Activated naive CD4-positive, alpha-beta T cell treated with anti-CD3 and anti-CD28 coated beads, Interleukin-2, amount 50 U/mL, for 72 hours (primary cell): ENCODE data around the gene LSAMP. TPM values are rescaled to one million over a fixed set of nuclear protein-coding genes. Genes with fewer than 3 reads are reported as not detected.

Experiments
- ATAC-seq, 2 donors: fragments of 150-1000 bp; cut with Tn5 transposase; 2 replicates each; pipeline ENCODE4 v1.10.0; 2021; ENCODE audit warnings: mild to moderate bottlenecking in 2 of 2, moderate library complexity in 2 of 2
- DNase-seq, 2 donors: peaks; one replicate each; pipeline ENCODE4 v3.0.0; 2021 to 2022; ENCODE audit warnings: low spot score in 2 of 2
- H3K27ac Mint-ChIP-seq, 2 donors: one replicate each; pipeline ENCODE4 v1.8.0; 2022; ENCODE audit warnings: mild to moderate bottlenecking in 2 of 2, mixed read lengths in 2 of 2
- H3K36me3 Mint-ChIP-seq, 2 donors: one replicate each; pipeline ENCODE4 v1.8.0; 2022; ENCODE audit warnings: mixed read lengths in 2 of 2
- H3K9me3 Mint-ChIP-seq, 2 donors: one replicate each; pipeline ENCODE4 v1.8.0; 2022; ENCODE audit warnings: mixed read lengths in 2 of 2
- total RNA-seq, 2 donors: library from RNA; stranded (reverse); gene quantifications; one replicate each; pipeline ENCODE4 v1.2.3, GENCODE V29; 2022

LSAMP gene
- total RNA-seq, 2 donors from 2014 or later: not detected

DNA sequence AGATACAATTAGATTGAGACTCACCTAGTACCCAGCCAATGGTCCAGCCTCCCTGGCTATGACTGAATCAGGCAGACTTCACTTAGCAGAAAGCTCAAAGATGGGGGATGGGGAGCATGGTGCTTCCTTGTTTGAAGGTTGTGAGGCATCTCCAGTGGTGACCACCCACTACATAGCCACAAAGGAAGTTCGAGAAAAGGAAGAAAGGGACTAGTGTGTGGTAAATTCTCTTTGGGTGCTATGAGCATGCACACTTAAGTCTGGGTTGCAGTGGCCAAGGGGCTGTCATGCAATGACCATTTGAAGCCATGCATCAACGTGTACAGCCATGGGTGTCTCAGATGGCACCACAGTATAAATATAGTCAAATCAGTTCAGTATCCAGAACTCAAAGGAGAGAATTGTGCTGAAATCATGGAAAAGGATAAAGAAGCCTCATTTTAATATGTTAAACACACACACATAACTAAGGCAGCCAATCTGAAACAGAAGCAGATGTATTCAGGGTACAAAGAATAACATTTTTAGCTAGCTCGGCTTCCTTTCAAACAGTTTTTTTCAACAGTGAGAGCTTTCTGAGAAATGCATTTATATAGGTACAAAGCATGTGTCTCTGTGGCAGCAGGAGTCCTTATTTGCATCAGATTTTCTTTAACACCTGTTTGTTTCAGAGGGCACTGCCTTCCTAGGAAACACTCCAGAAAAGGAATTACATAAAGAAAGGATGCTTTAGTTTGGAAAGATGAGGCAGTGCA, 546.5 kb downstream of the LSAMP start:
- Mint-ChIP-seq H3K27ac (no peak overlapping the region), H3K9me3 (peaks cover 0 to 4% of the 10 kb centered on the region in 2 donors), H3K36me3 (no peaks in the 10 kb centered on the region)
- DNase-seq (no peak), ATAC-seq (no peak)

DNA sequence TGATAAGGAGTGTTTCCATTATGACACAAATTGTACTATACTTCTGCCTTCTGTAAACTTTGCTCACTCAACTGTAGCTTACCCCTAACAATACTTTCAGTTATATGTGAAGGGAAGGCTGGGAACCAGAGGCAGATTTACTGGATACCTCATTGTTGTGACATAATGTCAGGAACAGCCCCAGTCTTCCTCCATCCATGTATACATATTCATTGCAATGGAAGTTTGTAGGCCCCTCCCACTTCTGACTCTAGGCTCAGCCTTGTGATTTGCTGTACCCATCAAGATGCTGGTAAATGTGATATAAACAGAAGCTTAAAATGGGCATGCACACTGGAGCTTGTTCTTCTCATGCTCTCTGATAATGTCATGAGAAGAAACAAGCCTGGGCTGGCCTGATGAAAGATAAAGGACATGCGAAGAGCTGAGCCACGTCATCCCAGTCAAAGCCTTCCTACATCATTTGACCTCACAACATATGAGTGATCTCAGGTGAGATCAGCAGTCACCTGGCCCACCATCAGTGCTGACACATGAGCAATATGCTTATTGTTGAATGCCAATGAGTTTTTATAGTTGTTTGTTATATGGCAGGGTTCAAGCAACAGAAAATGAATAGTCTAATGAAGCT, 554.2 kb downstream of the LSAMP start:
- no peak overlapping the region for H3K27ac Mint-ChIP-seq
- ATAC-seq (no peak), DNase-seq (no peak)
- H3K36me3 Mint-ChIP-seq: no peaks in the 10 kb centered on the region
- peaks cover 0 to 4% of the 10 kb centered on the region in 2 donors for H3K9me3 Mint-ChIP-seq

DNA sequence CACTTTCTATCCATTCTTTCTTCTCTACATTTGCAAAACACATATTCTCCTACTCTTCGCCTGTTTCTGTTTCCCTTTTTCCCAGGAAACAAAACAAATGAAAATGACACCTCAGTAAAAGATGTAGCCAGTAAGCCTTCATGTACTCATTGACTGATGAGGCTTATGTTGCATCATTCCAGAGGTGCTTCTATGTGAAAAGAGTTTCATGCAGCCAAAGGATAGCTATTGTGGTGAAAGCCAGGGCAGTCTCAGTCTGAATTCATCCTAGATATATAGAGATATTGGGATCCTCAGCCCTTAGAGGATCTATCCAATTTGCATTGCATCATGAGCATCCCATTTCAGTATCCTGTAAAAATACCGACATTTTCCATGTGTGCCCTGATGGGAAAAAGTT, 554.7 kb downstream of the LSAMP start:
- H3K9me3 Mint-ChIP-seq: peaks cover 0 to 4% of the 10 kb centered on the region in 2 donors
- no peak overlapping the region for H3K27ac Mint-ChIP-seq
- DNase-seq (no peak), ATAC-seq (no peak)
- H3K36me3 Mint-ChIP-seq: no peaks in the 10 kb centered on the region

DNA sequence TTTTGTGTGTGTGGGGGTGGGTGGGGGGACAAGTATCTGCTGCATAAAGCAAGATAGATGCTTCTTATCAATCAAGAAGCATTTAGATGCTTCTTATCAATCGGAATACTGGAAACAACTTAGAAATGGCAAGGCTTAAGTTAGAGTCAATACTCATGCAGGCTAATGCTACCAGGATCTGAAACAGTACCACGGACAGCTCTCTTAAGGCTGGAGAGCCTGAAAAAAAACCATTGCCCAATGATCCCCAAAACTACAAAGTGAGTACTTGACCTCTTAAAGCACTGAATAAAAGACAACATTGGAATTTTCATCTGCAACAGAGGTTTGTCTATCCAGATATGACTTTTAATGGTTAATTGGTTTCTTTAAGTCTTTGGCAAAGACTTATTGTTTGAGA, 559.7 kb downstream of the LSAMP start:
- H3K27ac Mint-ChIP-seq: no peak overlapping the region
- H3K36me3 Mint-ChIP-seq: no peaks in the 10 kb centered on the region
- H3K9me3 Mint-ChIP-seq: peaks cover 0 to 7% of the 10 kb centered on the region in 2 donors
- DNase-seq (no peak), ATAC-seq (no peak)

DNA sequence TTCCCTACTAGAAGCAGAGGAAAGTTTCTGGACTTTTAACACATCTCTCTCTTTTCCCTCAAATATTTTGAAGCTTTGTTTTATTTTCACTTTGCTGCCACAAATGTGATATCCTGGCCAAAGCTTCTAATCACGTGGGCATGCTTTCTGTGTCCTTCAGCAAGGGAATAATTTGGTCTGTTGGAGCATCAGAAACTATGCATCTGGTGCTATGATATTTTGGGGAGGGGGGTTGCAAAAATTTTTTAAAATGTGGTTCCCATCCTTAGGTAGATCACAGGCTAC, 567.7 kb downstream of the LSAMP start:
- Mint-ChIP-seq H3K36me3 (no peaks in the 10 kb centered on the region), H3K9me3 (no peaks in the 10 kb centered on the region), H3K27ac (no peak overlapping the region)
- DNase-seq (no peak), ATAC-seq (no peak)

DNA sequence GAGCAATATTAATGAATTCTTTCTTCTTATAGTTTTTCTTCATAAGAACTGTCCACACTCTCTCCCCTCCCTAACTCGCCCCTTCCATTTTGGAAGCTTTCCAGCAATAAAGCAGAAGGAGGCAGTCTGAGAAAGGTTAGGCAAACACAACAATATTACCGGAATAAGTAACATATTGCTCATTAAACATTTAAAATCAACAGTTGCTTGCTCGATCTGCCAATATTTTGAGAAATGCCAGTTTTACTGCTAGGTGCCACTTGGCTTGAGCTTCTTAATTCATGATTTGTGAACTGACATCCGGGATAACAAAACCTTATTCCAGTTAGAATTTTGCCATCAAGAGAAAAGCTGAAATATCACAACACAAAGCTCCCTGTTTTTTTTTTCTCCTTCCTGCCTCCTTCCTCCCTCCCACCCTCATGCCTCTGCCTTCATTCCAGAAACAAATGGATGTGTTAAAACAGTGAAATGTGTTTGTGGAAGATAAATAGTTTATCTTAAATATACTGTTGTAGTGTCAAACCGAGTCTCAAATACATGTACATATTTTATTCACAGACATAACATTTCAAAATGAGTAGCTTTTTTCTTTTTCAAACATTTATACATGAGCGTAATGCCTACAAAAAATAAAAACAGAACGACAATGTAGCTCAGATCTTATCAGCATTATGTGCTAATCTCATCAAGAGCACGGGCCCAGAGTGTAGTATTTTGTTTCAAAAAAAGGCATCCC, 568.2 kb downstream of the LSAMP start:
- Mint-ChIP-seq H3K27ac (no peak overlapping the region), H3K36me3 (no peaks in the 10 kb centered on the region), H3K9me3 (no peaks in the 10 kb centered on the region)
- no peak for DNase-seq
- ATAC-seq: no peak

DNA sequence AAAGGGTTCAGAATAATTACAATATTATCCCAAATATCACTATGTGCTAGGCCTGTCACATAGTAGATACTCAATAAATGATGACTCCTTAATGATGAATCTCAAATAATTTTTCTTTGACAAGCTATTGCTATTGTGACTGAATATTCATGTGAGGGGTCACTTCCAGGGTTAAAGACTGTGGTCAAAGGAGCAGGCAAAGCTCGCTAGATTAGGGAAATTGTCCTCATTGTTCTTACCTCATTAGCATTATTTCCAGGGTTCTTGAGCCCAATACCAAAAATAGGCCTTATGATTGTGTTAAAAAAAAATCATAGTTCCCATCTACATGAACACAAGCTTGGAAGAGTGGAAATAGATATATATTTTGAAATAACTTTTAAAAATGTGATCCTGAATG, 569.8 kb downstream of the LSAMP start:
- H3K27ac Mint-ChIP-seq: no peak overlapping the region
- no peaks in the 10 kb centered on the region for H3K9me3 Mint-ChIP-seq
- DNase-seq (no peak), ATAC-seq (no peak)
- no peaks in the 10 kb centered on the region for H3K36me3 Mint-ChIP-seq

DNA sequence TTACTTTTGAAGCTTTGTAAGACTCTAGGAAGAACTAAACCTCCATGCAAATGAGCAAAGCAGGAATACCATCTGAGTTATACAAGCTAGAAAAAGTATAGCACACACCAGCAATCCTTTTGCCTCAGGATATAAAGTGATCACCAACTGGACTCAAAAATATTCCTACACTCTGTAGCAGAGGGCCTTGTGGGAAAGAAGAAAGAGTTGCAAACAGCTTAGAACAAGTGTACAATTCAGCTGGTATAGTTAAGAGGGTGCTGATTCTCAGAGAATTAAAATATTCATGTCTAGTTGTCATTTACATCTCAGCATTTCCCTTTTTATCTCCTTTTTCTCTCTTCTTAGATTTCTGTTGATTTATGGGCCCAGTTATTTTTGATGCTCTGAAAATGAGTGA, 573.6 kb downstream of the LSAMP start:
- ATAC-seq: no peak
- DNase-seq: no peak
- no peaks in the 10 kb centered on the region for H3K36me3 Mint-ChIP-seq
- H3K27ac Mint-ChIP-seq: no peak overlapping the region
- no peaks in the 10 kb centered on the region for H3K9me3 Mint-ChIP-seq

DNA sequence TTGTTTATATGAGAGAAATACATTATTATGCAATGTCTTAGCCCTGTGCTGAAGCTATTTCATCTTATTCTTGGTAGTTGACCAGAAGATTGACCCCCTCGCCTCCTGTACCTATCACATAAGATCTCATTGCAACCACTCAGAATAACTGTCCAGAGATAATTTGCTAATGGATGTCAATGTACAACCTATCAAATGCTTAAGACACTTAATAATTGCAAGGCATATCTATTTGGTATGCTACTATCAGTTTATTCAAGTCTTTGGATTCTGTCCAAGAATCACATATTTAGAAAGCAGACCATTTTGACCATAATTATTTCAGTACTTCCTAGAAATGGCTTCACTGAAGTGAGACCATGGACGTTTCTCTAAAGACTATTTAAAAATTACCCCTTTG, 580.4 kb downstream of the LSAMP start:
- H3K36me3 Mint-ChIP-seq: no peaks in the 10 kb centered on the region

DNA sequence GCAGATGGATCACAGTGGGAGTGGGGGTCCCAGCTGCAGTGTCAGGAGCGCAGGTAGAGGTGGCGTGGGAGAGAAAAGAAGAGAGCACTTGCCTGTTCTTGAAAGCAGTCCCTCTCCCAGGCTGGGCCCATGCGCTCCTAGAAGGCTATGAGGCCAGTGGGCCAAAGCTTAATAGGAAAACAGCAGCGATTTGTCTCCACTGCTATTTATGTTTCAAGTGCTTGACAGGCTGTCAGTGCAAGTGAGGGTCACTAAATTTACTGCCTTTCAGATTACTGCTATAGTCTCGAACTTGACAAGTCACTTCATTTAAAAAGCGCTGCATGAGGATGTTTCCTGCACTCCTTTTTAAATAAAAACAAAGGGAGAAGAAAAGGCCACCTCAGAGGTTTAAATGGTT, 582.4 kb downstream of the LSAMP start:
- no peaks in the 10 kb centered on the region for H3K36me3 Mint-ChIP-seq
- H3K27ac Mint-ChIP-seq: no peak overlapping the region
- no peaks in the 10 kb centered on the region for H3K9me3 Mint-ChIP-seq
- DNase-seq: no peak
- ATAC-seq: no peak

More for the DNA sequence above, 580.4 kb downstream of the LSAMP start:
- DNase-seq: no peak
- no peak overlapping the region for H3K27ac Mint-ChIP-seq
- ATAC-seq: no peak
- H3K9me3 Mint-ChIP-seq: no peaks in the 10 kb centered on the region

DNA sequence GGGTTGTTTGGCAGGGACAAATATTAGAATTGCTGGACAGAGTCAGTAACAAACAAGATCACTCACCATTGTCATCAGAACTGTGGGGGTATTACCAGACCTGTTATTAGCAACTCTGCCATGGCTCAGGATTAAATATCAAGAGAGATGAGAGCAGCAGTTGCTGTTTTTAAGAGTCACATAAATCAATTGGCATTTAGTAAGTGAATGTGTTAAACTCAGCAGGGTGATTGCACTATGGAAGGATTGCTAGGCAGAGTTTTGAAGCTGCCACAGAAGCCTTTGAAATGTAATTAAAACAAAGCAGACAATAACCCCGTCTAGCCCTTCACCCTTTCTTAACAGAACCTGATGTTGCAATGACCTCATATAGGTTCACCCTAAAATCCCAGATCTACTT, 583.2 kb downstream of the LSAMP start:
- Mint-ChIP-seq H3K9me3 (no peaks in the 10 kb centered on the region), H3K27ac (no peak overlapping the region), H3K36me3 (no peaks in the 10 kb centered on the region)
- no peak for ATAC-seq
- no peak for DNase-seq

DNA sequence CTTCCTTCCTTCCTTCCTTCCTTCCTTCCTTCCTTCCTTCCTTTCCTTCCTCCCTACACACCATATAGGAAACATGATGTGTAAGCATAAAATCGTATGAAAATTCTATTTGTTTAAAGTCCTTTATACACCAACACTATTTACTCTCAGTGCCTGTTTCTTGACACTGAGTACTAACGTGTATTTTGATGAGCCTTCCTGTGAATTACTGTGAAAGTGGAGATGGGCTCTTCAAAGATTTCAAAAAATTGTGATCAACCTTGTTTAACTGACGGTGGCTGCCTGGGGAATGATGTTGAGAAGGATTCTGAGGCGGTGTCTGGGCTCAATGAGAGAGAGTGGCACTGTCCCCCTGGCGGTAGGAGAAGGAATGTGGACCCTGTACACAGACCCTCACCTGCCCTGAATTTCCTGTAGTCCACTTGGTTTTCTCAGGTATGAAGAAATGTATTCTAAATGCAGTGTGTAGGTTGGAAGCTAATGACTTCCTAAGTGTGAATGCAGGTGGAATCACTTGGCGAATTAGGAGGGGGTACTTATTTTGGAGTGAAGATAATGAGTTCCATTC, 584.0 kb downstream of the LSAMP start:
- Mint-ChIP-seq H3K9me3 (no peaks in the 10 kb centered on the region), H3K27ac (no peak overlapping the region), H3K36me3 (no peaks in the 10 kb centered on the region)
- DNase-seq (no peak), ATAC-seq (no peak)

DNA sequence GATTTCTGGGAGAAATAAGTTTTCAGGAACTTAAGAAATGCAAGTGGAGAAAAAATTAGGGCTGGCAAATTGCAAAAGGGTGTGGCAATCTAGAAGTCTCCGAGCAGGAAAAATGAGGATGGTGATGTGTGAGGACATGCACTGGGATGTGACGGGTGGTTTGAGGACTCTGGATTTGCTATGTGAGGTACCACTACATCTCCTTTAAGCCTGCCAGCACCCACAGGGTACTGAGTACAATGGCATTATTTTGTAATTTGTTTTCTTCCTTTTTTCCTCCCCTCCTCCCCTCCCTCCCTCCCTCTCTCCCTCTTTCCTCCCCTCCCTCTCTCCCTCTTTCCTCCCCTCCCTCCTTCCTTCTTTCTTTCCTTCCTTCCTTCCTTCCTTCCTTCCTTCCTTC, 584.5 kb downstream of the LSAMP start:
- Mint-ChIP-seq H3K27ac (no peak overlapping the region), H3K36me3 (no peaks in the 10 kb centered on the region), H3K9me3 (no peaks in the 10 kb centered on the region)
- ATAC-seq: no peak
- DNase-seq: no peak

DNA sequence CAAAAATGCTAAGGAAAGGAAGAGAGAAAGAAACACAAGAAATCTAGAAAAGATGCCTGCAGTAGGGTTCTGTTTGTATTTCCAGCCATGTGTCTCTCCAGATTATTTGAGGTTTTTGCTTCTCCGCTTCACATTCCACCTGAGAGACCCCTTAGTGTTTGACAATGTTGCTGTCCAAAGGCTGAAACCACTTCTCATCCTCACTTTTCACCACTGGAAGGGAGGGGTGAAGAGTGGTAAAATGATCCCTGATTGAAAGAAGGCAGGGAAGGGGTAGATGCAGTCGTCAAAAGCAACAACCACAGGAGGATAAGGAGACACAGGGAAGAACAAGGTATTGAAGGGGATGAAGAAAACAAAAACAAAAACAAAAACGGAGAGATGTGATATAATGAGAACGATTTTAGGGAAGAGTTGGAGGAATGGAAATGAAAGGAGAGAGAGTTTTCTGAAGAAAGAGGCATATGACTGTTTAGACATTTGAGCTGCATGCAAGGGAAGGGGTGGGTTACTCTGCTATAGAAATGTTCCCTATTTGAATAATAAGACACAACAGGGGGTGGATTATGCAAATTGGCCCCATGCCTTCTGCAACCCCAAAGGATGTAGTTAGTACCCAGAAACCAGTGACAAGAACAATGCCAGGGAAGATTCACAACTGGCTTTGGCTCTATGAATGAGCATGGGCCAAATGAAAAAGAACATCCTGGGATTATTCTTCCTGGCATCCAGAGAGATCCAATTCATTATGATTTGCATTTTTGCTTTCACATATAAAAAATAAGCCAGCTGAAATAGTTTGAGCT, 586.1 kb downstream of the LSAMP start:
- Mint-ChIP-seq H3K36me3 (no peaks in the 10 kb centered on the region), H3K9me3 (no peaks in the 10 kb centered on the region), H3K27ac (no peak overlapping the region)
- ATAC-seq (no peak), DNase-seq (no peak)

DNA sequence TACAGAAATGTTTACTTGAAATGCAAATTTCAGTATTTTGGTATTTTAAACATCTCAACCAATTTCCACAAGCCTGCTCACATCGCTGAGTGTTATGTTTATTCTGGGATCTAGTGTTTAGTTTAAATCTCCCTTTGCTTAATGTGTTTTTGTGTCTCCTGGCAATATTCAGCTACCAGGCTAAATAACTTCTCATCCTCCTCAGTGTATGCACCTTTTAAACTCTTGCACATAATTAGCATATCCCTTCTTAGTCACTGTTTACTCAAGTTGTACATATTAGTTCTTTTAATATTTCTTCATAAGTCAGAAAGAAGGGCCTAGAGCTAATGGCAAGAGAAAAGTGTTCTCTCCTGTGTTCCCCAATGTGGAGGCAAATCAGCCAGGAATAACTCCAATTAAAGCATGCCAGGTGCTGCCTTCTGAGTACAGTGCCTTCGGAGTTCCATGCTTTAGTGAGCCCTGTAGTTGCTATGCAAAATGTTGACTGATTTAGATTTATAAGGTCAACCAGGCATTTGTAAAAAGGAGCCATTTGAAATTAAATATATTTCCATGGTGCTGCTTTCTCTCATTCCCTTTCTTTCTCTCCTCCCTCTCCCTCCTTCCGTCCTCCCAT, 587.7 kb downstream of the LSAMP start:
- Mint-ChIP-seq H3K36me3 (no peaks in the 10 kb centered on the region), H3K9me3 (no peaks in the 10 kb centered on the region), H3K27ac (no peak overlapping the region)
- DNase-seq (no peak), ATAC-seq (no peak)

DNA sequence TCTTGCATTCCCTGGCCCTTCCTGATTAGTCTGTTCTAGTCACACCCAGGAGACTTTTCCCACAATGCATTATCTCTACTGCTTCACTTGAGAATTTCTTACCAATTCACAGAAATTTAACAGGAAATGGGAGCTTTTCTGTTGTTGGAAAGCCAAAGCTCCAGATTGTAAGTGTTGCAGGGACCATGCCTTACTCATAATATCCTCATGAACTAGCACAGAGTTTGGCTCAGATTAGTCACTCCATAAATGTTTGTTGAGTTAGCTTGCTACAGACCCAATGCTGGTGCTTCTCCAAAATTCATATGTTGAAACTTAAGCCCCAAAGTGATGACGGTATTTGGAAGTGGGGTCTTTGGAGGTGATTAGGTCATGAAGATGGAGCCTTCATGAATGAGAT, 589.4 kb downstream of the LSAMP start:
- no peak for ATAC-seq
- DNase-seq: no peak
- Mint-ChIP-seq H3K27ac (no peak overlapping the region), H3K36me3 (no peaks in the 10 kb centered on the region), H3K9me3 (no peaks in the 10 kb centered on the region)
